Neural progenitor cell (in vitro differentiated cells): ENCODE measurements around the gene LRRD1. TPM values are rescaled to one million over a fixed set of nuclear protein-coding genes. Genes with fewer than 3 reads are reported as not detected.
"Not testable (repeated sequence)": the region's sequence is repeated elsewhere in the genome, so short reads cannot be mapped to it uniquely, and the experiment has no call there.

Source experiments
- DNase-seq: peaks from one replicate; pipeline ENCODE4 v3.0.0-alpha.2; 2016; ENCODE audit warnings: low spot score
- H2AFZ ChIP-seq: fragments of 200-600 bp; sonication (generic); replicated peaks from 2 replicates; pipeline ENCODE4 v1.6.1; 2016; ENCODE audit warnings: antibody characterized with exemption
- H3F3A ChIP-seq: fragments of 200-600 bp; sonication (generic); 2 replicates; pipeline ENCODE4 v1.6.1; 2016; ENCODE audit warnings: antibody characterized with exemption, low read depth
- H3K27ac ChIP-seq: fragments of 200-600 bp; sonication (generic); 2 replicates; pipeline ENCODE4 v1.5.1; 2016; ENCODE audit warnings: mild to moderate bottlenecking
- H3K27me3 ChIP-seq: fragments of 200-600 bp; sonication (generic); 2 replicates; pipeline ENCODE4 v1.6.1; 2016; ENCODE audit warnings: mild to moderate bottlenecking, moderate library complexity
- H3K36me3 ChIP-seq: fragments of 200-600 bp; sonication (generic); 2 replicates; pipeline ENCODE4 v1.5.1; 2016
- H3K4me1 ChIP-seq: fragments of 200-600 bp; sonication (generic); 2 replicates; pipeline ENCODE4 v1.6.1; 2016; ENCODE audit warnings: mixed run types
- H3K4me2 ChIP-seq: fragments of 200-600 bp; sonication (generic); 2 replicates; pipeline ENCODE4 v1.6.1; 2016
- H3K4me3 ChIP-seq: fragments of 200-600 bp; sonication (generic); 2 replicates; pipeline ENCODE4 v1.5.1; 2016
- H3K79me2 ChIP-seq: fragments of 200-600 bp; sonication (generic); 2 replicates; pipeline ENCODE4 v1.6.1; 2016; ENCODE audit warnings: low read depth
- H3K9ac ChIP-seq: fragments of 200-600 bp; sonication (generic); 2 replicates; pipeline ENCODE4 v1.6.1; 2016
- H3K9me3 ChIP-seq: fragments of 200-600 bp; sonication (generic); 2 replicates; pipeline ENCODE4 v1.5.1; 2016; ENCODE audit warnings: low read depth
- H4K20me1 ChIP-seq: fragments of 200-600 bp; sonication (generic); 2 replicates; pipeline ENCODE4 v1.6.1; 2016; ENCODE audit warnings: low read depth
- H3K27ac Mint-ChIP-seq: 3 replicates; pipeline ENCODE4 v1.8.0; 2021; ENCODE audit warnings: mixed read lengths
- H3K27me3 Mint-ChIP-seq: 2 replicates; pipeline ENCODE4 v1.8.0; 2022; ENCODE audit warnings: low read depth, mild to moderate bottlenecking, inconsistent platforms, moderate library complexity, mixed read lengths; ENCODE audit not compliant: insufficient read depth
- H3K36me3 Mint-ChIP-seq: 3 replicates; pipeline ENCODE4 v1.8.0; 2021; ENCODE audit warnings: mixed read lengths
- H3K4me1 Mint-ChIP-seq: 3 replicates; pipeline ENCODE4 v1.8.0; 2021; ENCODE audit warnings: mixed read lengths
- H3K4me3 Mint-ChIP-seq: 3 replicates; pipeline ENCODE4 v1.8.0; 2021; ENCODE audit warnings: mild to moderate bottlenecking, moderate library complexity, mixed read lengths
- H3K9me3 Mint-ChIP-seq: 3 replicates; pipeline ENCODE4 v1.8.0; 2020; ENCODE audit warnings: mixed read lengths
- EZH2 ChIP-seq: fragments of 200-600 bp; sonication (generic); IDR thresholded peaks from 2 replicates; pipeline ENCODE4 v1.6.1; 2017; ENCODE audit warnings: antibody characterized with exemption, mild to moderate bottlenecking, moderate library complexity
- EZH2phosphoT487 ChIP-seq: fragments of 200-600 bp; sonication (generic); IDR thresholded peaks from 2 replicates; pipeline ENCODE4 v1.6.1; 2017; ENCODE audit warnings: antibody characterized with exemption
- total RNA-seq: library from RNA; depleted of rRNA; stranded (reverse); fragments of >200 nt; gene quantifications from 2 replicates; pipeline ENCODE4 v1.2.3, GENCODE V29; 2015; ENCODE audit warnings: low replicate concordance
- TF ChIP-seq, protein P1 (sequence below): fragments of 200-600 bp; sonication (generic); IDR thresholded peaks from 2 replicates; pipeline ENCODE4 v1.5.1; 2017; ENCODE audit warnings: antibody characterized with exemption, mild to moderate bottlenecking

LRRD1 gene
- total RNA-seq, 1 donor from 2014 or later, result not detected

DNA sequence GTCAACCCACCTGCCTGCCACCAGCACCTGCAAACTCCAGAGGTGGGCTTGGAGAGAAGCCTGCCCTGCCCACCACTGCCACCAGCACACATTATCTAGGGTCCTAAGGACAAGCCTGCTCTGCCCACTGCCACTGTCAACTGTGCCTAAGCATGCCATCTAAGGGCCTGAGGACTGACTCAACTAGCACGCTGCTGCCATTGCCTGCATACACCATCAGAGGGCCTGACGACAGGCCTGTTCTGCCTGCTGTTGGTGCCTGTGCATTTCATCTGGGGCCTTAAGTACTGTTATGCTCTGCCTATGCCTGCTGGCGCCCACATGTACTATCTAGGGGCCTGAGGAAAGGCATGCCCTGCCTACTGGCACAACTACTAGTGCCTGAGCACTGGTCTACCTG lies 27.0 kb upstream of the LRRD1 start:
- Histone ChIP-seq H3K27ac (no peak overlapping the region), H3K27me3 (no peaks in the 10 kb centered on the region), H4K20me1 (no peaks in the 10 kb centered on the region), H2AFZ (no peak overlapping the region), H3K4me1 (no peaks in the 10 kb centered on the region), H3K9me3 (no peaks in the 10 kb centered on the region), H3F3A (no peaks in the 10 kb centered on the region), H3K36me3 (peaks cover 5% of the 10 kb centered on the region), H3K4me3 (no peak overlapping the region), H3K79me2 (peaks cover 10% of the 10 kb centered on the region), H3K9ac (no peak overlapping the region), H3K4me2 (no peak overlapping the region)
- no peak overlapping the region for H3K27ac Mint-ChIP-seq
- peaks cover 53% of the 10 kb centered on the region for H3K36me3 Mint-ChIP-seq
- H3K4me1 Mint-ChIP-seq, result no peaks in the 10 kb centered on the region
- no peaks in the 10 kb centered on the region for H3K27me3 Mint-ChIP-seq
- TF ChIP-seq EZH2phosphoT487 (no peak), EZH2 (no peak)
- TF ChIP-seq, protein P1, sequence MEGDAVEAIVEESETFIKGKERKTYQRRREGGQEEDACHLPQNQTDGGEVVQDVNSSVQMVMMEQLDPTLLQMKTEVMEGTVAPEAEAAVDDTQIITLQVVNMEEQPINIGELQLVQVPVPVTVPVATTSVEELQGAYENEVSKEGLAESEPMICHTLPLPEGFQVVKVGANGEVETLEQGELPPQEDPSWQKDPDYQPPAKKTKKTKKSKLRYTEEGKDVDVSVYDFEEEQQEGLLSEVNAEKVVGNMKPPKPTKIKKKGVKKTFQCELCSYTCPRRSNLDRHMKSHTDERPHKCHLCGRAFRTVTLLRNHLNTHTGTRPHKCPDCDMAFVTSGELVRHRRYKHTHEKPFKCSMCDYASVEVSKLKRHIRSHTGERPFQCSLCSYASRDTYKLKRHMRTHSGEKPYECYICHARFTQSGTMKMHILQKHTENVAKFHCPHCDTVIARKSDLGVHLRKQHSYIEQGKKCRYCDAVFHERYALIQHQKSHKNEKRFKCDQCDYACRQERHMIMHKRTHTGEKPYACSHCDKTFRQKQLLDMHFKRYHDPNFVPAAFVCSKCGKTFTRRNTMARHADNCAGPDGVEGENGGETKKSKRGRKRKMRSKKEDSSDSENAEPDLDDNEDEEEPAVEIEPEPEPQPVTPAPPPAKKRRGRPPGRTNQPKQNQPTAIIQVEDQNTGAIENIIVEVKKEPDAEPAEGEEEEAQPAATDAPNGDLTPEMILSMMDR, result no peak
- DNase-seq, result peak; percentile 7
- no peak overlapping the region for H3K4me3 Mint-ChIP-seq
- peaks cover 17% of the 10 kb centered on the region for H3K9me3 Mint-ChIP-seq

DNA sequence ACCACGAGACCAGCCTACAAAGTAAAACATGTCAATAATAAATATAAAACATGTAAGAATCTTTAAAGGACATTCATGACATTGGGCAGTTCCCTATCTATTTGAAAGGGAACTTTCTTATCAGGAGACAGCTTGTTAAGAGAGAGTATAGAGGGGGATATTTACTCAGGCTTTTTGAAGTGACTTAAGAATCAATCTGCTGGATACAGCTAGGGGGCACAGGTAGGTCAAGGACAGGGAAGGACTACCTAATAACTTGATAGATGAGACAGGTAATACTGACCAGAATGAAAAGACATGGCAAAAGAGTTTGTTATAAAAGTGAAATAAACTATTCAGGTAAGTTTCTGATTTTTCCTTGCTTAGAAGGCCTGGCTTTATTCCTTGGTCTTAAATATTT lies 21.8 kb upstream of the LRRD1 start:
- Histone ChIP-seq H3K27me3 (no peaks in the 10 kb centered on the region), H4K20me1 (no peaks in the 10 kb centered on the region), H3F3A (no peaks in the 10 kb centered on the region), H3K36me3 (peaks cover 3% of the 10 kb centered on the region), H3K9me3 (no peaks in the 10 kb centered on the region), H3K4me2 (no peak overlapping the region), H3K9ac (no peak overlapping the region), H3K4me3 (no peak overlapping the region), H3K79me2 (no peaks in the 10 kb centered on the region), H2AFZ (no peak overlapping the region), H3K27ac (no peak overlapping the region), H3K4me1 (no peaks in the 10 kb centered on the region)
- TF ChIP-seq EZH2phosphoT487 (no peak), EZH2 (no peak)
- TF ChIP-seq, protein P1, result no peak
- no peaks in the 10 kb centered on the region for H3K9me3 Mint-ChIP-seq
- DNase-seq, result no peak
- no peak overlapping the region for H3K27ac Mint-ChIP-seq
- H3K4me3 Mint-ChIP-seq, result no peak overlapping the region
- no peaks in the 10 kb centered on the region for H3K4me1 Mint-ChIP-seq
- peaks cover 2% of the 10 kb centered on the region for H3K27me3 Mint-ChIP-seq
- peaks cover 36% of the 10 kb centered on the region for H3K36me3 Mint-ChIP-seq

DNA sequence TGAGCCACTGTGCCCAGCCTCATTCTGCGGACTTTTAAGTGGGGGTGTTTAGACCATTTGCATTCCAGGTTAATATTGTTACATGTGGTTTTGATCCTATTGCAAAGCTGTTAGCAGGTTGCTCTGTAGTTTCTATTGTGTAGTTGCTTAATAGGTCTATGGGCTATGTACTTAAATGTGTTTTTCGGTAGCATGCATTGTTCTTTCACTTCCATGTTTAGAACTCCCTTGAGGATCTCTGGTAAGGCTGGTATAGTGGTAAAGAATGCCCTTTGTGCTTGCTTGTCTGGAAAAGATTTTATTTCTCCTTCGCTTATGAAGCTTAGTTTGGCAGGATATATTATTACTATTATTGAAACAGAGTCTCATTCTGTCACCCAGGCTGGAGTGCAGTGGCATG lies 13.4 kb upstream of the LRRD1 start:
- Mint-ChIP-seq H3K4me3 (no peak overlapping the region), H3K27me3 (peaks cover 5% of the 10 kb centered on the region), H3K4me1 (no peaks in the 10 kb centered on the region), H3K27ac (no peak overlapping the region), H3K9me3 (peaks cover 45% of the 10 kb centered on the region), H3K36me3 (peaks cover 47% of the 10 kb centered on the region)
- H3K4me3 ChIP-seq, result no peak overlapping the region
- no peaks in the 10 kb centered on the region for H3K79me2 ChIP-seq
- H3F3A ChIP-seq, result peaks cover 6% of the 10 kb centered on the region
- peaks cover 21% of the 10 kb centered on the region for H3K9me3 ChIP-seq
- DNase-seq, result no peak
- peaks cover 13% of the 10 kb centered on the region for H3K36me3 ChIP-seq
- TF ChIP-seq, protein P1, result no peak
- no peak for TF ChIP-seq EZH2
- no peak for TF ChIP-seq EZH2phosphoT487
- no peaks in the 10 kb centered on the region for H3K4me1 ChIP-seq
- H3K9ac ChIP-seq, result no peak overlapping the region
- no peaks in the 10 kb centered on the region for H3K27me3 ChIP-seq
- no peak overlapping the region for H3K4me2 ChIP-seq
- no peak overlapping the region for H2AFZ ChIP-seq
- H3K27ac ChIP-seq, result no peak overlapping the region
- no peaks in the 10 kb centered on the region for H4K20me1 ChIP-seq

DNA sequence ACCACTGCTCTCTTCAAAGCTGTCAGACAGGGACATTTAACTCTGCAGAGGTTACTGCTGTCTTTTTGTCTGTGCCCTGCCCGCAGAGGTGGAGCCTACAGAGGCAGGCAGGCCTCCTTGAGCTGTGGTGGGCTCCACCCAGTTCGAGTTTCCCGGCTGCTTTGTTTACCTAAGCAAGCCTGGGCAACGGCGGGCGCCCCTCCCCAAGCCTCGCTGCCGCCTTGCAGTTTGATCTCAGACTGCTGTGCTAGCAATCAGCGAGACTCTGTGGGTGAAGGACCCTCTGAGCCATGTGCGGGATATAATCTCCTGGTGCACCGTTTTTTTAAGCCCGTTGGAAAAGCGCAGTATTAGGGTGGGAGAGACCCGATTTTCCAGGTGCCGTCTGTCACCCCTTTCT lies 10.3 kb upstream of the LRRD1 start:
- H2AFZ ChIP-seq, H4K20me1 ChIP-seq, H3K4me3 ChIP-seq, H3K9ac ChIP-seq, H3K4me1 Mint-ChIP-seq, H3K4me1 ChIP-seq, H3K27me3 ChIP-seq, H3F3A ChIP-seq, H3K27ac ChIP-seq, H3K79me2 ChIP-seq, H3K27me3 Mint-ChIP-seq, H3K4me2 ChIP-seq, H3K27ac Mint-ChIP-seq, DNase-seq, H3K4me3 Mint-ChIP-seq: not testable (repeated sequence)
- Histone ChIP-seq H3K9me3 (peaks cover 21% of the 10 kb centered on the region), H3K36me3 (peaks cover 13% of the 10 kb centered on the region)
- H3K9me3 Mint-ChIP-seq, result peaks cover 43% of the 10 kb centered on the region
- H3K36me3 Mint-ChIP-seq, result peaks cover 30% of the 10 kb centered on the region

DNA sequence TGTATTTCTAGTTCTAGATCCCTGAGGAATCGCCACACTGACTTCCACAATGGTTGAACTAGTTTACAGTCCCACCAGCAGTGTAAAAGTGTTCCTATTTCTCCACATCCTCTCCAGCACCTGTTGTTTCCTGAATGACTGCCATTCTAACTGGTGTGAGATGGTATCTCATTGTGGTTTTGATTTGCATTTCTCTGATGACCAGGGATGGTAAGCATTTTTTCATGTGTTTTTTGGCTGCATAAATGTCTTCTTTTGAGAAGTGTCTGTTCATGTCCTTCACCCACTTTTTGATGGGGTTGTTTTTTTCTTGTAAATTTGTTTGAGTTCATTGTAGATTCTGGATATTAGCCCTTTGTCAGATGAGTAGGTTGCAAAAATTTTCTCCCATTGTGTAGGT lies 5.4 kb upstream of the LRRD1 start:
- H3K9me3 Mint-ChIP-seq, result peaks cover 20% of the 10 kb centered on the region
- H3K4me1 Mint-ChIP-seq, H3K4me3 Mint-ChIP-seq: not testable (repeated sequence)

More for the DNA sequence above, 5.4 kb upstream of the LRRD1 start:
- H3K9ac ChIP-seq, H3K4me3 ChIP-seq, H3K4me1 ChIP-seq, H3K36me3 Mint-ChIP-seq, H3F3A ChIP-seq, H3K27ac Mint-ChIP-seq, H2AFZ ChIP-seq, H3K27me3 ChIP-seq, H3K4me2 ChIP-seq, H3K27me3 Mint-ChIP-seq, H3K79me2 ChIP-seq, DNase-seq, H4K20me1 ChIP-seq, H3K27ac ChIP-seq, H3K36me3 ChIP-seq: not testable (repeated sequence)
- H3K9me3 ChIP-seq, result peaks cover 13% of the 10 kb centered on the region
